ACC112 (cell line): ENCODE data around the gene TOP3B.

ENCODE experiments used
- H2AFZ ChIP-seq: fragments of 200-600 bp; sonication (generic); one replicate; pipeline ENCODE4 v1.6.0; 2017; ENCODE audit warnings: antibody characterized with exemption, low read length; ENCODE audit not compliant: unreplicated experiment
- H3K27ac ChIP-seq: fragments of 200-600 bp; sonication (generic); 2 replicates; pipeline ENCODE4 v1.5.1; 2014; ENCODE audit warnings: low read depth, mild to moderate bottlenecking, antibody characterized with exemption, low read length, moderate library complexity
- H3K27me3 ChIP-seq: fragments of 200-600 bp; sonication (generic); 2 replicates; pipeline ENCODE4 v1.6.1; 2014; ENCODE audit warnings: mild to moderate bottlenecking, antibody characterized with exemption, low read length, moderate library complexity, mixed read lengths; ENCODE audit not compliant: insufficient read depth
- H3K36me3 ChIP-seq: fragments of 200-600 bp; sonication (generic); 2 replicates; pipeline ENCODE4 v1.6.1; 2016; ENCODE audit warnings: mild to moderate bottlenecking, antibody characterized with exemption, low read length, moderate library complexity, mixed read lengths; ENCODE audit not compliant: insufficient read depth
- H3K4me1 ChIP-seq: fragments of 200-600 bp; sonication (generic); one replicate; pipeline ENCODE4 v1.6.1; 2016; ENCODE audit warnings: low read length, mixed read lengths; ENCODE audit not compliant: insufficient read depth, unreplicated experiment, control insufficient read depth
- H3K4me3 ChIP-seq: fragments of 200-600 bp; sonication (generic); 2 replicates; pipeline ENCODE4 v1.5.1; 2014; ENCODE audit warnings: mild to moderate bottlenecking, low read depth, low read length
- H3K79me2 ChIP-seq: fragments of 200-600 bp; sonication (generic); one replicate; pipeline ENCODE4 v1.6.0; 2016; ENCODE audit warnings: low read length; ENCODE audit not compliant: control insufficient read depth, unreplicated experiment, insufficient read depth

The TOP3B gene

GRCh38 chr22:21977814-21978213, 4.8 kb downstream of the TOP3B start:
- peaks cover 19% of the 10 kb centered on the region for H3K79me2 ChIP-seq

GRCh38 chr22:21975854-21976345, 6.7 kb downstream of the TOP3B start:
- H3K4me1 ChIP-seq, result no peaks in the 10 kb centered on the region
- no peaks in the 10 kb centered on the region for H3K27me3 ChIP-seq
- peaks cover 3% of the 10 kb centered on the region for H3K79me2 ChIP-seq
- no peak overlapping the region for H3K27ac ChIP-seq
- H3K4me3 ChIP-seq, result no peak overlapping the region
- H3K36me3 ChIP-seq, result no peaks in the 10 kb centered on the region
- no peak overlapping the region for H2AFZ ChIP-seq

More at GRCh38 chr22:21977814-21978213, 4.8 kb downstream of the TOP3B start:
- Histone ChIP-seq H3K36me3 (no peaks in the 10 kb centered on the region), H3K27me3 (no peaks in the 10 kb centered on the region), H3K4me3 (no peak overlapping the region), H3K27ac (no peak overlapping the region), H3K4me1 (peaks cover 3% of the 10 kb centered on the region), H2AFZ (no peak overlapping the region)

GRCh38 chr22:21975273-21975672, 7.3 kb downstream of the TOP3B start:
- H3K36me3 ChIP-seq, result no peaks in the 10 kb centered on the region
- no peak overlapping the region for H3K27ac ChIP-seq
- no peaks in the 10 kb centered on the region for H3K27me3 ChIP-seq
- no peak overlapping the region for H2AFZ ChIP-seq
- no peak overlapping the region for H3K4me3 ChIP-seq
- no peaks in the 10 kb centered on the region for H3K79me2 ChIP-seq
- no peaks in the 10 kb centered on the region for H3K4me1 ChIP-seq

GRCh38 chr22:21974058-21974649, 8.4 kb downstream of the TOP3B start:
- H3K27ac ChIP-seq, result no peak overlapping the region
- H3K27me3 ChIP-seq, result no peaks in the 10 kb centered on the region
- no peak overlapping the region for H3K4me3 ChIP-seq
- H2AFZ ChIP-seq, result no peak overlapping the region
- no peaks in the 10 kb centered on the region for H3K79me2 ChIP-seq
- no peaks in the 10 kb centered on the region for H3K36me3 ChIP-seq
- no peaks in the 10 kb centered on the region for H3K4me1 ChIP-seq

- Histone ChIP-seq H3K79me2 (no peaks in the 10 kb centered on the region), H3K4me1 (no peaks in the 10 kb centered on the region), H3K36me3 (no peaks in the 10 kb centered on the region), H3K27ac (no peak overlapping the region), H3K27me3 (no peaks in the 10 kb centered on the region), H2AFZ (no peak overlapping the region), H3K4me3 (no peak overlapping the region)
Observed at GRCh38 chr22:21972806-21973205, 9.8 kb downstream of the TOP3B start.

GRCh38 chr22:21972293-21972779, 10.3 kb downstream of the TOP3B start:
- Histone ChIP-seq H3K4me3 (no peak overlapping the region), H3K27me3 (no peaks in the 10 kb centered on the region), H3K4me1 (no peaks in the 10 kb centered on the region), H3K79me2 (no peaks in the 10 kb centered on the region), H2AFZ (no peak overlapping the region), H3K36me3 (no peaks in the 10 kb centered on the region), H3K27ac (no peak overlapping the region)

GRCh38 chr22:21971858-21972275, 10.7 kb downstream of the TOP3B start:
- Histone ChIP-seq H3K27me3 (no peaks in the 10 kb centered on the region), H3K79me2 (no peaks in the 10 kb centered on the region), H3K36me3 (no peaks in the 10 kb centered on the region), H3K27ac (no peak overlapping the region), H2AFZ (no peak overlapping the region), H3K4me3 (no peak overlapping the region), H3K4me1 (no peaks in the 10 kb centered on the region)

GRCh38 chr22:21970800-21971617, 11.6 kb downstream of the TOP3B start:
- no peaks in the 10 kb centered on the region for H3K27me3 ChIP-seq
- H2AFZ ChIP-seq, result no peak overlapping the region
- H3K27ac ChIP-seq, result no peak overlapping the region
- H3K36me3 ChIP-seq, result peaks cover 3% of the 10 kb centered on the region; the same call in 1 of the 2 replicates
- H3K4me3 ChIP-seq, result no peak overlapping the region
- no peaks in the 10 kb centered on the region for H3K4me1 ChIP-seq
- H3K79me2 ChIP-seq, result no peaks in the 10 kb centered on the region

GRCh38 chr22:21970037-21970799, 12.4 kb downstream of the TOP3B start:
- peaks cover 3% of the 10 kb centered on the region; the same call in 1 of the 2 replicates for H3K36me3 ChIP-seq
- no peak overlapping the region for H2AFZ ChIP-seq
- no peak overlapping the region for H3K4me3 ChIP-seq
- no peaks in the 10 kb centered on the region for H3K79me2 ChIP-seq
- no peak overlapping the region for H3K27ac ChIP-seq
- no peaks in the 10 kb centered on the region for H3K27me3 ChIP-seq
- no peaks in the 10 kb centered on the region for H3K4me1 ChIP-seq

- H3K36me3 ChIP-seq, result peaks cover 3% of the 10 kb centered on the region; the same call in 1 of the 2 replicates
- H3K27ac ChIP-seq, result no peak overlapping the region
- H3K79me2 ChIP-seq, result no peaks in the 10 kb centered on the region
Observed at GRCh38 chr22:21968452-21969129, 14.0 kb downstream of the TOP3B start.

More at GRCh38 chr22:21968452-21969129, 14.0 kb downstream of the TOP3B start:
- Histone ChIP-seq H3K4me1 (no peaks in the 10 kb centered on the region), H3K27me3 (no peaks in the 10 kb centered on the region), H3K4me3 (no peak overlapping the region), H2AFZ (no peak overlapping the region)
